ENCODE results near the gene SLC28A1.
"Not testable (repeated sequence)": the region's sequence is repeated elsewhere in the genome, so short reads cannot be mapped to it uniquely, and the experiment has no call there.

Gene SLC28A1

DNA sequence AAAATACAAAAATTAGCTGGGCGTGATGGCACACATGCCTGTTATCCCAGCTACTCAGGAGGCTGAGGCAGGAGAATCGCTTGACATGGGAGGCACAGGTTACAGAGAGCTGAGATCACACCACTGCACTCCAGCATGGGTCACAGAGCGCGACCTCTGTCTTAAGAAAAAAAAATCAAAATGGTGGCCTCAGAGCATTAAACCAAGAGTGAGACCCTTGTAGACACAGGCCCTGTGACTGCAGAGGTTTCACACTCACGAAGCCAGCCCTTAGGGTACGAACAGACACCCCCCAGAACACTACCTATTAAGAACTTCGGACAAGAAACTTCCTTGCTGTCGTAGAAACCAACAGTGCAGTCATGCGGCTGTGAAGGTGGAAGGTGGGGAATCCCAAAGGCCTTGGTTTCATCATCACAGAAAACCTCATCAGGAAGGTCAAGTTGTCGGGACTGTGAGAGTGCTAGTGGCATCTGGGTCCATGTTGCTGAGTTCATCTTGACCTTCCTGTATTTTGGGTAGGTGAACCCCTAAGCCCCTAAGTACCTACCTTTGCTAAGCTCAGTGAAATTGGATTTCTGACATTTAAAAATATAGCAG is 92.4 kb downstream of the SLC28A1 start:
- DNase-seq, result no peak

DNA sequence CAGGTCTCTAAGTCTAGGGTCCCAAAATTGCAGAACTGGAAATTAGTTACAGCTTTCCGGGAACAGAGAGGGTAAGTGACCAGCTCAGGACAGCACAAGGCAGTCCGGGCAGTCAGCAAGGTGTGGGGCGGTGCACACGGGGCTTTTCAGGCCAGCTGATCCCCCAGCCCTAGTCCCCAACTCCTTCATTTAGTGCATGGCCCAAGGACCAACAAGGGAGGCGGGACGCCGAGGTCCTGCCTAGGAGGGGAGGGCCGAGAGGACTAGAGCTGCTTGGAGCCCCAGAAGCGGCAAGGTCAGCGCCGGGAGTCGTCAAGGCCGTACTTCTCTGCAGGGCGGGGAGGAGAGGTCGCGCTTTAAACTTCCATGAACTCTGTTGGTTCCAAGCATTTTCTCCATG is 95.2 kb downstream of the SLC28A1 start:
- no peak for DNase-seq

- DNase-seq, result peak; percentile 52
Observed at GRCh38 chr15:84980196-84981053, 96.0 kb downstream of the SLC28A1 start.

- DNase-seq, result peak; percentile 73
Observed at GRCh38 chr15:84981054-84981710, 96.7 kb downstream of the SLC28A1 start.

DNA sequence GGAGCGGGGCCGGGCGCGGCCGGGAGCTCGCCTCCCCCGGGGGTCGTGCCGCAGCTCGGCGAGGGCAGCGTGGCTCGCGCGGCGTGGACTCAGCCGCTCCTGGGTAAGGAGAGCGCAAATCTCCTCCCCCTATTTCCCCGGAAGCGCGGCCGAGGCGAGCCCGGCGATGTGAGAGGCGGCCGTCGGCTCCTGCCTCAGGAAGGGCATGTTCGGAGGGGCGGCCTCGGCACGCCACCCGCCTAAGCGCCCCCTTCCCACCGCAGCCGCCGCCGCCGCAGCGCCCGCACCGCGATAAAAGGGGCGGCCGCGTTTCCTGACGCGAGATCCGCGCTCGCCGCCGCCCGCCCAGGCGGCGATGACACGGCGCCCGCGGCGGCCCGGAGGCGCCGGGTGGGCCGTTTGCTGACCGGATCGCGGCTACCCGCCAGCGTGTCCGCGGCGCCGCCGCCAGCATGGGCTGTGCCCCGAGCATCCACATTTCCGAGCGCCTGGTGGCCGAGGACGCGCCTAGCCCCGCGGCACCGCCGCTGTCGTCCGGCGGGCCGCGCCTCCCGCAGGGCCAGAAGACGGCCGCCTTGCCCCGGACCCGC is 97.3 kb downstream of the SLC28A1 start, which contains the start of gene PDE8A:
TSS of gene PDE8A (plus strand) at position 146 of the 590 bp plus-strand sequence. CDS start at position 453, 307 bp downstream.
- DNase-seq, result no peak

DNA sequence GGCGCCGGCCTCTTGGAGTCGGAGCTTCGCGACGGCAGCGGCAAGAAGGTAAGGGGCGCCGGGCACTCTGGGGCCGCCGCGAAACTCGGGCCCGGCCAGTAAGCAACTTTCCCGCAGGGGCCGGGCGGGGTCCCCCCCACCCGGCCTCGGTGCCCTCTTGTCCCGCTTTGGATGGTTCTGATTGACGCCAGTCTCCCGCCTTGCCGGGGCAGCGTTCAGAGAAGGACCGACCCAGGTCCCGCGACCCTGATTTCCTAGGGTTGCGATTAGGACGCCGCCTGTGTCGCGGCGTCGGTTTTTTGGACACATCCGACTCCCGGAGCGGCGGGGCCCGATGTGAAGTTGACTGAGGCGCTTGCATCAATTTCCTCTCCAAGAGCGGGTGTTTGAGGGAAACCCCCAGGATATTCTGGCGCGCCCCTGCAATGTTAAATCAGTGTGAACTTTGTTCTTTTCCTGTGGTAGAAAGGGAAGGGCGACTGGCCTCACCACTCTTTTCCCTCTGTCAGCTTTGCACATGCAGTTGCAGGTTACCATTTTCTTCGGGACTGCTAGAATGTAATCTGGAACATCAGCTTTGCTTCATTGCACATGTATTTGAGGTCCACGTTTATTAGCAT is 97.9 kb downstream of the SLC28A1 start:
- no peak for DNase-seq

DNA sequence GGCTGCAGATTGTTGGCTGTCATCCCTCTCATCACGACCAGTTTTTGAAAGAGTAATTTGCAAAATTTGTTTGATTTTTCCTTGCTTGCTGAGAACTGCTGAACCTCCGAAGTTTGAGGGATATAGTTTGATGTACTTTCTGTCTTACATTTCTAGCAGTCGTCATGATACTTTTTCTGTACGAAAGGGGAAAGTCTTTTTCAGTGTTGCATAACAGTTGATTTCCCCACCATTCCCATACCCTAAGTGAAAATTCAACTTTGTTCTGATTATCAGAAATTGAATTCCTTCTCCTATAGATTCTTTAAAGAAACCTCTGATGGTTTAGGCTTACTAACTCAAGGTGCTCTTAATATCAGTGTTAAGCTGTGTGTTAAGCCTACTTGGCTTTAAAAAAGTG is 98.8 kb downstream of the SLC28A1 start:
- no peak for DNase-seq

GRCh38 chr15:84983711-84984110 is 99.2 kb downstream of the SLC28A1 start:
- no peak for DNase-seq

DNA sequence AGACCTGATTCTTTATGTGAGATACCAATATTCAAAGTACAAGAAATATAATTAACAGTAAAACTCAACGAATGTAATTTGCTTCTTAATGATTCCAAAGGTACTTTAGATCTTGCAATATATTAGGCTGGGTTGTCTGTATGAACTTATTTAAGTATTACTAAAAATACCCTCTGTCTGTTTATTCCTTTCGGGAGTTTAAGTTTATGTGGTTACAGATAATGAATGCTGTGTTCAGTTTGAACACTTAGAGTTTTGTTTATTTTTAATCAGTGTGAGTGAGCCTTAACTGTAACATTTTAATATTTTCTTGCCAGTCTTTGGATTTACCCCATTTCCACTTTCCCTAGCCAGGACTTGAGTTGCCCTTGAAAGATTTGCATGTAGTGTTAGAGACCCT is 100.7 kb downstream of the SLC28A1 start:
- no peak for DNase-seq

DNA sequence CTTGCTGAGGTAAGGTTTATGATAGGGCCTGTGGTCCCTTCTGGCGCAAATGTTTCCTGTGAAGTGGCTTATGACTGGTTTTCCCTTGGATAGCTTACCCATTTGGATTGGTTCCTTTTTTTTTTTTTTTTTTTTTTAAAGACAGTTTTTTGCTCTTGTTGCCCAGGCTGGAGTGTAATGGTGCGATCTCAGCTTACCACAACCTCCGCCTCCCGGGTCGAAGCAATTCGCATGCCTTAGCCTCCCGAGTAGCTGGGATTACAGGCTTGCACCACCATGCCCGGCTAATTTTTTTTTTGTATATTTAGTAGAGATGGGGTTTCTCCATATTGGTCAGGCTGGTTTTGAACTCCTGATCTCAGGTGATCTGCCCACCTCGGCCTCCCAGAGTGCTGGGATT is 102.9 kb downstream of the SLC28A1 start:
- not testable (repeated sequence) for DNase-seq

DNA sequence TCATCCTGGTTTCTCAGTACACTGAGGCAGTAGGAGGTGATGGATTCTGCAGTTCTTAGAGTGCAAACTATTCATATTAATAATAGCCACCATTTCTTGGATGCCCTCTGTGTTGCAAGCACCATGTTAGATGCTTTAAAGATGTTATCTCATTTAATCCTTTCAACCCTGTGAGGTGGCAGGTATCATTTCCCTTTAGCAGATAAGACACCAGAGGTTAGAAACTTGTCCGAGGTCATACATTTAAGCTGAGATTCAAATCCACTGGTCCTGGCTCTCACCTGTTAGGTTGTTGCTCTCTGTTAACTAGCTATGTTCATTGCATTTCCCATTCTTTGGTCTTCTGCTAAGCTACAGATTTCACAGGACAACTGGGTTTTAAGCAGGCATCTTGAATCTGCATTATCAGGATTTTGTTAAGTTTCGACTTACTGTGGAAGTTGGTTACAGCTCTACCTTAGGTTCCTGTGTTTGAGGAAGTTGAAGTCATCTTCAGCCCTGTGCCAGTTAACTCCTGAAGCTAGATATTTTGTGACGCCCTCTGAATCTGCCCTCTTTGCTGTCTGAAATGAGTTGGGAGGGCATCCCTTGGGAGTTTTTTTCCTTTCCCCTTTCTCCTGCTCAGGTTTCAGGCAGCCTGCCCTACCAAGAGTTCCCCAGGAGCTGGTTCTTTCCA is 103.6 kb downstream of the SLC28A1 start:
- no peak for DNase-seq

GRCh38 chr15:84988909-84989644 is 104.6 kb downstream of the SLC28A1 start:
- no peak for DNase-seq

GRCh38 chr15:84990507-84990906 is 106.0 kb downstream of the SLC28A1 start:
- no peak for DNase-seq

DNA sequence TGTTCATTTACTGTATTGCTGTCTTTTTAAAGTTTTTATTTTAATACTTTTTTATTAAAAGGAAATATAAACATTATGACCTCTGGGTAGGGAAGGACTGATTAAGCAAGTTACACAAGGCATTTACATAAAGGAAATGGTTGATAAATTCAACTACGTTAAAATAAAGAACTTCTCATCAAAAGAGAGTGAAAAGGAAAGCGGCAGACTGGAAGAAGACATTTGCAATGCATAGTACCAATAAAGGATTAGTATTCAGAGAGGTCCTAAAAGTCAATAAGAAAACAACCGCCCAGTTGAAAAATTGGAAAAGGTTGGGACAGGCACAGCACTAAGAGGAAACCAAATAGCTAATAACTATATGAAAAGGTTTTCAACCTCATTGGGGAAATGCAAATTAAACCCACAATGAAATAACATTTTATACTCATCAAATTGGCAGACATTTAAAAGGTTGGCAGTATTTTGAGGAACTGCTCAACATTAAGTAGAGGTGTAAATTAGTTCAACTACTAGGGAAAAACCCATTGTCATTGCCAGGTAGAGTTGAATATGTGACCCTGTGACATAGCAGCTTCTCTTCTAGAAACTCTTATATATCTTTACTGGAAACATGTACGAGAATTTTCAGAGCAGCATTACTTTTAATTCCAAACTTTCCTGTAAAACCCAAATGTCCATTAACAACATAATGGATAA is 106.7 kb downstream of the SLC28A1 start:
- no peak for DNase-seq

DNA sequence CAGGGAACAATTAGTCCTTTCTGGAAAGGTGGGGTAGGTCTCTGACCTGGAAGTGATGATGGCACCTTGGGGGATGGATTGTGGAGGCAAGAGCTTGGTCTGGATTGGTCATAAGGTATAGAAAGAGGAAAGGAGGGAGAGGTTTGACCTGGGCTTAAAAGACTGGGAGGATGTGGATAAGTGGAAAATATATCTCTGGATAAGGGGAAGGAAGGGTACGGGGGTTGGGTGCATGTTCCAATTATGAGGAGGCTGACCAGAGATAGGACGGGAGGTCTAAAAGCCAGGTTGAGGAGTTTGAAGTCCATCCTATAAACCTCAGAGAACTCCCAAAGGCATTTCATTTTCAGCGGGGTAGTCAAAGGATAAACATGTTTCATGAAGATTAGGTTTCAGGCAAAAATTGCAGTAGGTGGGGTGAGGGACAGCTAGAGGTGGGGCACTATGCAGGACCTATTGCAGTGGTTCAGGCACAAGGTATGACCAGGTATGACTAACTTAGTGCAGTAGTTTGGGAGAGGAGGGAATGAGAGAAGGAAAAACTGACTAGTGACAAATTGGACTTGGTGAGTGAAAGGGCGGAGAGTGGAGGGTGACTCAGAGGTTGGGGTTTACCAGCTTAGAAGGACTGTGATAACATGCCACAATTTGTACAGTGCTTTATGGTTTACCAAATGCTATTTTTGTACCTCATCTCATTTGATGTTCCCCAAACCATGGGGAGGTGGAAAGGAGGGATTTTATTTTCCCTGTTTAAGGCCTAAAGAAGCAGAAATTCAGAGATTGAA is 107.9 kb downstream of the SLC28A1 start:
- no peak for DNase-seq
